C4-2B (cell line): ENCODE measurements around the gene FOXL3.

Source experiments
- H3K27ac ChIP-seq: fragments of 450-650 bp; 2 replicates; pipeline ENCODE4 v1.5.1; 2017
- ZFX ChIP-seq: fragments of 450-650 bp; IDR thresholded peaks from 2 replicates; pipeline ENCODE4 v1.6.1; 2017
- TF ChIP-seq, protein P1 (sequence below): fragments of 450-650 bp; conservative IDR thresholded peaks from 2 replicates; pipeline ENCODE4 v1.5.1; 2017; ENCODE audit warnings: mild to moderate bottlenecking

The FOXL3 gene

DNA sequence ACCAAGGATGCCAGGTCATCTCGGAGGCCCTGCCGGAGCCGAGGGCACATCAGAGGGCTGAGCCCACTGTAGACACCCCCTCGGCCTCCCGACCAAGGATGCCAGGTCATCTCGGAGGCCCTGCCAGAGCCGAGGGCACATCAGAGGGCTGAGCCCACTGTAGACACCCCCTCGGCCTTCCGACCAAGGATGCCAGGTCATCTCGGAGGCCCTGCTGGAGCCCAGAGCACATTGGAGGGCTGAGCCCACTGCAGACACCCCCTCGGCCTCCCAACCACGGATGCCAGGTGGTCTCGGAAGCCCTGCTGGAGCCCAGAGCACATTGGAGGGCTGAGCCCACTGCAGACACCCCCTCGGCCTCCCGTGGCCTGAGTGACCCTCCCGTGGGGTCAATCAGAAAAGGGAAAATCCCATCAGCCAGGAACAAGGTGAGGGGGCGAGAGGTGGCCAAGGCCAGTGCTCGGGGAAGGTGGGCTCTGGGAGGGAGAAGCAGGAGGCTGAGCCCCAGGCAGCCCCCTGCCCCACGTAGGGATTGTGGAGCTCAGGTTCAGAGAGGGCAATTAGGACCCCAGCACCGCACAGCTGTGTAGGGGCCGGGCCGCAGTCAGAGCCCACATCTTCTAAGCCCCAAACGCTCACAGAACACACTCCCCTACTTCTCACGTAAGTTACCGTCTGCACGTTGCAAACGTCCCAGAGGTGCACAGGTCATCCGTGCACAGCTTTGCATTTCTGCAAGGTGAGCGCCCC is 37.6 kb upstream of the FOXL3 start:
- TF ChIP-seq, protein P1, sequence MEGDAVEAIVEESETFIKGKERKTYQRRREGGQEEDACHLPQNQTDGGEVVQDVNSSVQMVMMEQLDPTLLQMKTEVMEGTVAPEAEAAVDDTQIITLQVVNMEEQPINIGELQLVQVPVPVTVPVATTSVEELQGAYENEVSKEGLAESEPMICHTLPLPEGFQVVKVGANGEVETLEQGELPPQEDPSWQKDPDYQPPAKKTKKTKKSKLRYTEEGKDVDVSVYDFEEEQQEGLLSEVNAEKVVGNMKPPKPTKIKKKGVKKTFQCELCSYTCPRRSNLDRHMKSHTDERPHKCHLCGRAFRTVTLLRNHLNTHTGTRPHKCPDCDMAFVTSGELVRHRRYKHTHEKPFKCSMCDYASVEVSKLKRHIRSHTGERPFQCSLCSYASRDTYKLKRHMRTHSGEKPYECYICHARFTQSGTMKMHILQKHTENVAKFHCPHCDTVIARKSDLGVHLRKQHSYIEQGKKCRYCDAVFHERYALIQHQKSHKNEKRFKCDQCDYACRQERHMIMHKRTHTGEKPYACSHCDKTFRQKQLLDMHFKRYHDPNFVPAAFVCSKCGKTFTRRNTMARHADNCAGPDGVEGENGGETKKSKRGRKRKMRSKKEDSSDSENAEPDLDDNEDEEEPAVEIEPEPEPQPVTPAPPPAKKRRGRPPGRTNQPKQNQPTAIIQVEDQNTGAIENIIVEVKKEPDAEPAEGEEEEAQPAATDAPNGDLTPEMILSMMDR: no peak
- no peak for TF ChIP-seq ZFX
- no peak overlapping the region for H3K27ac ChIP-seq

- TF ChIP-seq ZFX: no peak
- TF ChIP-seq, protein P1: no peak
- H3K27ac ChIP-seq: no peak overlapping the region
Observed at GRCh38 chr7:252981-253380, 37.0 kb upstream of the FOXL3 start.

- no peak overlapping the region for H3K27ac ChIP-seq
- TF ChIP-seq, protein P1: no peak
- no peak for TF ChIP-seq ZFX
Observed at GRCh38 chr7:253581-254336, 36.2 kb upstream of the FOXL3 start.

DNA sequence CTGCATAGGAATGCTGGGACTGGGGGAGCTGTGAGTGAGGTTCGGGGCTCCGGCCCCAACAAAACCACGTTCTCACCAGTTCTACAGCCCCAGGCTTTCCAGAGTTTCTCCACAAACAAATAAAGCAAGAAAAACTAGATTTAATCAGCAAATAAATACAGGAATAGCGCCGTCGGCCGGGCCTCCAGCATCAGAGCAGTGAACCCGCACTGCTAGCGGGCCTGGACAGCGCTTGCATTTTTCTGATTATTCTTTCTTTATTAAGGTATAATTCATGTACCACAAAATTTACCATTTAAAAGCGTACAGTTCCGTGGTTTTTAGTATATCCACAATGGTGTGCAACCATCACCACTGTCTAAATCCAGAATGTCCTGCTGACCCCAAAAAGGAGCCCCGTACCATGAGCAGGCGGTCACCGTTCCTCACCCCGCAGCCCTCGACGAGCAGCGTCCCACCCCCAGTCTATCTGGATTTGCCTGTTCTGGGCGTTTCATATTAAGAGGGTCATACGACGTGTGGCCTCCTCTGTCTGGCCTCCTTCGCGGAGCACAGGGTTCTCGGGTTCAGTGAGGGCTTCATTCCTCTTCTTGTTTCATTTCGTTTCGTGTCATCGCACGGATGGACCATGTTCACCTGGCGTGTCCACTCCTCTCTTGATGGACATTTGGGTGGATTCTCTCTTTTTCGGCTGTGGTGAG is 35.5 kb upstream of the FOXL3 start:
- H3K27ac ChIP-seq: no peak overlapping the region
- TF ChIP-seq ZFX: no peak
- TF ChIP-seq, protein P1: no peak

- no peak overlapping the region for H3K27ac ChIP-seq
- TF ChIP-seq, protein P1: no peak
Observed at GRCh38 chr7:255038-255435, 34.9 kb upstream of the FOXL3 start.

DNA sequence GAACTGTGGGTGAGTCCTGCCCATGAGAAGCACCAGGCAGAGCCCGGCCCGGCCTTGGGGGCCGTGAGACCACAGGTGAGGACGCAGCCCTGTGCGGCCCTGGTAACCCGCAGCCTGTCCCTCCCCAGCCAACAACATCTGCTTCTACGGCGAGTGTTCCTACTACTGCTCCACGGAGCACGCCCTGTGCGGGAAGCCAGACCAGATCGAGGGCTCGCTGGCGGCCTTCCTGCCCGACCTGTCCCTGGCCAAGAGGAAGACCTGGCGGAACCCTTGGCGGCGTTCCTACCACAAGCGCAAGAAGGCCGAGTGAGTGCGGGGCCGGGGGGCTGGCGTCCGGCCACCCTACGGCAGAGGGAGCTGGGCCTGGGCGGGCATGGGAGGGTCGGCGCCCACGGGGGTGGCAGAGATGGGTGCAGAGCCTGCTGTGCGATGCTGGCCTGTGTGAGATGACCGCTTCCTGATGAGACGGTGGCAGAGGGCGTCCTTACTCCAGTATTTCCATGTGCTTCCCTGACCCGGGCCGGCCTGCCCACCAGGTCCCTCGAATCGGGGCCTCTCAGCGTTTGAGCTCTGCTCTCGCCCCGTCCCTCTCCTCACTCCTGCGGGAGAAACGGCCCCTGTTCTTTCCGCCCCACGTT is 34.1 kb upstream of the FOXL3 start:
- TF ChIP-seq, protein P1: no peak
- TF ChIP-seq ZFX: no peak
- no peak overlapping the region for H3K27ac ChIP-seq
